Tibial nerve (tissue), 4 donors: ENCODE measurements around the gene F10. TPM values are rescaled to one million over a fixed set of nuclear protein-coding genes. Genes with fewer than 3 reads are reported as not detected.

ENCODE experiments used
- DNase-seq, 2 donors: peaks; one replicate each; pipeline ENCODE4 v3.0.0-alpha.2; 2019; ENCODE audit warnings: low spot score in 2 of 2
- H3K27ac ChIP-seq, 4 donors: fragments of 200-600 bp; sonication (generic) in 3 of 4; one replicate each; pipeline ENCODE4 v1.5.1; 2017 to 2019; ENCODE audit warnings: mild to moderate bottlenecking in 1 of 4
- H3K27me3 ChIP-seq, 2 donors: fragments of 200-600 bp; sonication (generic) in 1 of 2; one replicate each; pipeline versions ENCODE4 v1.5.1 to v1.6.0; 2017 to 2019
- H3K36me3 ChIP-seq, 3 donors: fragments of 200-600 bp; sonication (generic); one replicate each; pipeline ENCODE4 v1.5.1; 2018 to 2019
- H3K4me1 ChIP-seq, 4 donors: fragments of 200-600 bp; sonication (generic) in 3 of 4; one replicate each; pipeline ENCODE4 v1.5.1; 2017 to 2019
- H3K4me3 ChIP-seq, 4 donors: fragments of 200-600 bp; sonication (generic) in 3 of 4; one replicate each; pipeline ENCODE4 v1.5.1; 2017 to 2019; ENCODE audit warnings: mild to moderate bottlenecking in 1 of 4, moderate library complexity in 1 of 4
- H3K9me3 ChIP-seq, 4 donors: fragments of 200-600 bp; sonication (generic) in 3 of 4; one replicate each; pipeline ENCODE4 v1.5.1; 2017 to 2019
- EP300 ChIP-seq, 2 donors: sonication (generic); formaldehyde crosslinking; IDR thresholded peaks; one replicate each; pipeline ENCODE4 v1.6.1; 2017; ENCODE audit warnings: antibody characterized with exemption in 2 of 2, mild to moderate bottlenecking in 1 of 2
- POLR2A ChIP-seq, 2 donors: fragments of 450-650 bp; IDR thresholded peaks; one replicate each; pipeline ENCODE4 v1.6.1; 2017; ENCODE audit warnings: antibody characterized with exemption in 2 of 2, mild to moderate bottlenecking in 2 of 2, moderate library complexity in 2 of 2
- WGBS, 2 donors: methylation state at CpG; one replicate each; pipeline ENCODE4 v1.1.5; 2018; 5-methylcytosine and 5-hydroxymethylcytosine counted together
- total RNA-seq, 4 donors: library from RNA; depleted of rRNA; stranded (reverse); fragments of >200 nt; gene quantifications; one replicate each; pipeline ENCODE4 v1.1.0, GENCODE V29; 2016
- TF ChIP-seq, protein P1 (sequence below), 5 experiments: fragments of 200-600 bp in 3 of 5; fragments of 450-650 bp in 2 of 5; sonication (generic) in 3 of 5; IDR thresholded peaks; one replicate each; pipeline ENCODE4 v1.5.1; 2016 to 2019; ENCODE audit warnings: antibody characterized with exemption in 5 of 5, mild to moderate bottlenecking in 3 of 5, moderate library complexity in 2 of 5

F10 gene
- total RNA-seq, 4 donors from 2014 or later = 12.0 to 44.3 (median 17.3) TPM

DNA sequence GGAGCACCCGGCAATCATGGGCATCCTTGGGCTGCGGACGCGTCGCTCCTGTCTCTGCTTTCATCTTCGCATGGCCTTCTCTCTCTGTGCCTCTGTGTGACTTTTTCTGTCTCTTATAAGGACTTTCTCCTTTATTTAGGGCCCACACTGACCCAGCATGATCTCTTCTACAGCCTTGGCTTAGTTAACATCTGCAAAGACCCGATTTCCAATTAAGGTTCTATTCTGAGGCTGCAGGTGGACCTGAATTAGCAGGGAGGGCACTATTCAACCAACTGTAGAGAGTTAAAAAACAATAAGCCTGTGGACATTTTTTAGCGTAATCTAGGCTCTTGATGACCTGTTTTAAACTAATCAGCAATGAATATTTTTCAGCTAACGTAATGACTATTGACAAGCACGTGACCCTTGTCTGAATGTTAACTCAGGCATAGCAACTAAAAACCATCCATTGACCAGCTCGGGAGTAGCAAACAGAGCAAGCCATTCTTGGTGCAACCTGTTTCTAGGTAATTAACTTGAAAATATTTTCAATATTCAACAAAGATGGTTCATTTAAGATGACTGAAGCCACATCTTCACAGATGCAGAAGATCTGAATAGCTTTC is 15.2 kb downstream of the F10 start:
- 70 to 71% methylated on average over 11 of the region's 11 CpGs for WGBS, 2 donors
- H3K36me3 ChIP-seq = peaks cover 0 to 7% (median 0%) of the 10 kb centered on the region in 3 donors

DNA sequence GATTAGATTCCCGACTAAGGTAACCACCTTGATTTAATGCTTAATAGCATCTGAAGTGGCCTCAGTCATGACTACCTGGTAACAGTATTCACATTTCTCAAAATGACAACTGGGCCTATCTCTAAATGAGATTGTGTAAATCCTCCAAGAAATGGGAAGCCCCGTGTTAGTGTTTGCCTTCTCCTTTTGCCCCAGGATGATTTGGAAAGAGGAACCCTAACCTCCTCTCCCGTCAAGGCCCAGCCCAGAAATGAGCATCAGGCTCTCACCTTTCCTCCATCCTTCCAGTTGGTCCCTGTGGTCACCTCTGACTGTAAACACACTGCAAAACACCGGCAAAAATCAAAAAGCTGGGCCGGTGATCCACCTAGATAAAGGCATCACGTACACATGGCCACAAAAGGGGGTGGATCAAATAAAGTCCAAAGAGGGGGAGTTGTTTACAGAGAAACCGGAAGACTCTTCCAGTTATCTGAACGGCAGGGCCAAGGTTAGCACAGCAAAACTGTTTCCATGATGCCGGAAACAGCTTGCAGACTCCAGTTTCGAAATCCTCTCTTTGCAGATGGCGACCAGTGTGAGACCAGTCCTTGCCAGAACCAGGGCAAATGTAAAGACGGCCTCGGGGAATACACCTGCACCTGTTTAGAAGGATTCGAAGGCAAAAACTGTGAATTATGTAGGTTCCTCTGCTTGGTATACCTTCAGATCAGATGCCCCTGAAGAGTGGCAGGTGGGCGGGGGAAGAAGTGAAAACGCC is 16.4 kb downstream of the F10 start:
- Histone ChIP-seq H3K9me3 (no peaks in the 10 kb centered on the region), H3K4me1 (no peaks in the 10 kb centered on the region), H3K27ac (no peak overlapping the region), H3K27me3 (peaks cover 0 to 2% of the 10 kb centered on the region in 2 donors), H3K4me3 (no peak overlapping the region), H3K36me3 (peaks cover 0 to 14% (median 0%) of the 10 kb centered on the region in 3 donors)
- WGBS, 2 donors = 83 to 88% methylated on average over 16 of the region's 16 CpGs
- DNase-seq = no peak
- TF ChIP-seq EP300 (IDR thresholded peaks at IDR 0.05) = no peak
- TF ChIP-seq POLR2A (IDR thresholded peaks at IDR 0.05) = no peak
- TF ChIP-seq, protein P1, sequence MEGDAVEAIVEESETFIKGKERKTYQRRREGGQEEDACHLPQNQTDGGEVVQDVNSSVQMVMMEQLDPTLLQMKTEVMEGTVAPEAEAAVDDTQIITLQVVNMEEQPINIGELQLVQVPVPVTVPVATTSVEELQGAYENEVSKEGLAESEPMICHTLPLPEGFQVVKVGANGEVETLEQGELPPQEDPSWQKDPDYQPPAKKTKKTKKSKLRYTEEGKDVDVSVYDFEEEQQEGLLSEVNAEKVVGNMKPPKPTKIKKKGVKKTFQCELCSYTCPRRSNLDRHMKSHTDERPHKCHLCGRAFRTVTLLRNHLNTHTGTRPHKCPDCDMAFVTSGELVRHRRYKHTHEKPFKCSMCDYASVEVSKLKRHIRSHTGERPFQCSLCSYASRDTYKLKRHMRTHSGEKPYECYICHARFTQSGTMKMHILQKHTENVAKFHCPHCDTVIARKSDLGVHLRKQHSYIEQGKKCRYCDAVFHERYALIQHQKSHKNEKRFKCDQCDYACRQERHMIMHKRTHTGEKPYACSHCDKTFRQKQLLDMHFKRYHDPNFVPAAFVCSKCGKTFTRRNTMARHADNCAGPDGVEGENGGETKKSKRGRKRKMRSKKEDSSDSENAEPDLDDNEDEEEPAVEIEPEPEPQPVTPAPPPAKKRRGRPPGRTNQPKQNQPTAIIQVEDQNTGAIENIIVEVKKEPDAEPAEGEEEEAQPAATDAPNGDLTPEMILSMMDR (IDR thresholded peaks at IDR 0.05) = no peak

More for the DNA sequence above, 15.2 kb downstream of the F10 start:
- H3K27ac ChIP-seq = no peak overlapping the region
- no peaks in the 10 kb centered on the region for H3K9me3 ChIP-seq
- no peak for DNase-seq
- H3K4me3 ChIP-seq = no peak overlapping the region
- H3K4me1 ChIP-seq = no peaks in the 10 kb centered on the region
- TF ChIP-seq POLR2A (IDR thresholded peaks at IDR 0.05) (no peak), EP300 (IDR thresholded peaks at IDR 0.05) (no peak)
- TF ChIP-seq, protein P1 (IDR thresholded peaks at IDR 0.05) = no peak
- H3K27me3 ChIP-seq = no peaks in the 10 kb centered on the region

DNA sequence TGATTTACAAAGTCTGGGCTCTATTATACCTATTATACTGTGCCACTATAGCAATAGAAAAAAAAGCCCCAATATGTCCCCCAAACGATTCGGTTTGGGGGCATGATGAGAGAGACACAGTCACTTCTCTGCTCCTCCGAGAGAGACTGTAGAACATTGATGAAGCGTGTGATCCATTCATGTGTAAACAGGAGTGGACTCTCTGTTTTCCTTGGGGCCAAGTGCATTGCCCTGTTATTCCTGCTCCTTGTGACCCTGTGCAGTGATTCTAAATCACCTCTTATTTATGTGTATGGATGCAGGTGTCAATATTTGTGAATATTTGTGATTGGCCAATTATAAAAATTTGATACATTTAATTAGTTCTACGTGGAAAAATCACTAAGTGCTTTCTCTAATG is 17.0 kb downstream of the F10 start:
- Histone ChIP-seq H3K36me3 (peaks cover 0 to 19% (median 0%) of the 10 kb centered on the region in 3 donors), H3K4me1 (no peaks in the 10 kb centered on the region), H3K27me3 (peaks cover 0 to 5% of the 10 kb centered on the region in 2 donors), H3K27ac (no peak overlapping the region), H3K4me3 (no peak overlapping the region), H3K9me3 (no peaks in the 10 kb centered on the region)
- DNase-seq = no peak
- 76 to 78% methylated on average over 5 of the region's 5 CpGs for WGBS, 2 donors
- TF ChIP-seq EP300 (IDR thresholded peaks at IDR 0.05) = no peak
- no peak for TF ChIP-seq POLR2A (IDR thresholded peaks at IDR 0.05)
- TF ChIP-seq, protein P1 (IDR thresholded peaks at IDR 0.05) = no peak

DNA sequence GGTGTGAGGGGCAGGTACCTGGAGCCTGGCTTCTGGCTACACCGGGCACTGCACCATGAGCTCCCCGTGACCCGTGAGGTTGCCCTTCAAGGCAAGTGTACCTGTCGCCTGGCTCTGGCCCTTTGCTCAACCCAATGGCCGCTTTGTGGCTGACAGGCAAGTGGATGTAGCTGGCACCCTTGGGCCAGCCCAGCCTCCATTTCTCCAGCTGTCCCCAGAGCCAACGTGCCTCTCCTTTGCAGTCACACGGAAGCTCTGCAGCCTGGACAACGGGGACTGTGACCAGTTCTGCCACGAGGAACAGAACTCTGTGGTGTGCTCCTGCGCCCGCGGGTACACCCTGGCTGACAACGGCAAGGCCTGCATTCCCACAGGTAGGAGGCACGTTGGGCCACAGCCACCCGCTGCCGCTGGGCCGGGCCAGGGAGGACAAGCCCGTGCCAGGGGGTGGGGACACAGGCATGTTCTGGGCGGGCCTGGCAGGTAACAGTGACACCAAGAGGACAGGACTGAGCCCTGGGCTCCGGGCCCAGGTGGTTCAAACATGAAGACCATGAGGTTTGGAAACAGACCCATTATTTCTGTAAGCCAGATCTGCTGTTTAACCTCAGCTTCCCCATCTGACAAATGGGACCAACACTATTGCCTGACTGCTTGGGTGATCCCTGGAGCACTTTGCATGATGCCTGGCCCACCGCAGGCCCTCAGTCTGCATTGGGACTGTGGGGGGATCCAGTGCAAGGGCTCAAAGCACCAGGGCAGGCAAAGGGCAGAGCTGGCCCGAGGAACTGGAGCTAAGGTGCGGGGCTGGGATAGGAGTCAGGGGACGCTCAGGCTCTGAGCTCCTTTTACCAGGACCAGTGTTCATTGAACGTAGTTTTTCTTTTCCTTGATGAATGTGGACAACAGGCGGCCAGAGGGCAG is 18.3 kb downstream of the F10 start:
- no peak for DNase-seq
- no peaks in the 10 kb centered on the region for H3K4me1 ChIP-seq
- no peaks in the 10 kb centered on the region for H3K9me3 ChIP-seq
- no peak overlapping the region for H3K27ac ChIP-seq
- H3K4me3 ChIP-seq = no peak overlapping the region
- no peak for TF ChIP-seq POLR2A (IDR thresholded peaks at IDR 0.05)
- TF ChIP-seq EP300 (IDR thresholded peaks at IDR 0.05) = no peak
- TF ChIP-seq, protein P1 (IDR thresholded peaks at IDR 0.05) = no peak
- H3K36me3 ChIP-seq = peaks cover 0 to 19% (median 0%) of the 10 kb centered on the region in 3 donors
- H3K27me3 ChIP-seq = peaks cover 0 to 5% of the 10 kb centered on the region in 2 donors
- WGBS, 2 donors = 90 to 92% methylated on average over 24 to 26 of the region's 26 CpGs
